22Rv1 (cell line): ENCODE results near the gene RBM20.

Source experiments
- ZFX ChIP-seq: fragments of 450-650 bp; IDR thresholded peaks from 2 replicates; pipeline ENCODE4 v1.6.1; 2017; ENCODE audit warnings: antibody characterized with exemption, borderline replicate concordance
- TF ChIP-seq, protein P1 (sequence below): fragments of 450-650 bp; IDR thresholded peaks from 2 replicates; pipeline ENCODE4 v1.5.1; 2017; ENCODE audit warnings: mild to moderate bottlenecking

DNA sequence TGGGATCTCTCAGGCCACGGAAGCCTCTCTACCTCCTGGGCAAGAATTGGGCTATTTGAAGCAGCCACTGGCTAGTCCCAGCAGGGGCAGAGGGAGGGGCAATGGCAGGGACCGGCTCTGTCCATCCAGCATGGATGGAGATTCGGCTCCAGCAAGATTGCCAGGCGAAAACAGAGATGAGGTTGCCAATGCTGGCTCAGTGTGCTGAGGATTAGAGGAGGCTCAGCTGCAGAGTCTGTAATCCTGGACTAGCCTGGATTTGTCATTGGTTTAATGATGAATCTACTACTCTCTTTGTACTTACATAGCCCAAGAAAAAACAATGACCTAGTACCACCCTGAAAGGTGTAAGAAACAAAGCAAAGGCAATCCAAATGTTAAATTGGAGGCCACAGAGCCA, 115.4 kb downstream of the RBM20 start:
- TF ChIP-seq ZFX = no peak
- TF ChIP-seq, protein P1, sequence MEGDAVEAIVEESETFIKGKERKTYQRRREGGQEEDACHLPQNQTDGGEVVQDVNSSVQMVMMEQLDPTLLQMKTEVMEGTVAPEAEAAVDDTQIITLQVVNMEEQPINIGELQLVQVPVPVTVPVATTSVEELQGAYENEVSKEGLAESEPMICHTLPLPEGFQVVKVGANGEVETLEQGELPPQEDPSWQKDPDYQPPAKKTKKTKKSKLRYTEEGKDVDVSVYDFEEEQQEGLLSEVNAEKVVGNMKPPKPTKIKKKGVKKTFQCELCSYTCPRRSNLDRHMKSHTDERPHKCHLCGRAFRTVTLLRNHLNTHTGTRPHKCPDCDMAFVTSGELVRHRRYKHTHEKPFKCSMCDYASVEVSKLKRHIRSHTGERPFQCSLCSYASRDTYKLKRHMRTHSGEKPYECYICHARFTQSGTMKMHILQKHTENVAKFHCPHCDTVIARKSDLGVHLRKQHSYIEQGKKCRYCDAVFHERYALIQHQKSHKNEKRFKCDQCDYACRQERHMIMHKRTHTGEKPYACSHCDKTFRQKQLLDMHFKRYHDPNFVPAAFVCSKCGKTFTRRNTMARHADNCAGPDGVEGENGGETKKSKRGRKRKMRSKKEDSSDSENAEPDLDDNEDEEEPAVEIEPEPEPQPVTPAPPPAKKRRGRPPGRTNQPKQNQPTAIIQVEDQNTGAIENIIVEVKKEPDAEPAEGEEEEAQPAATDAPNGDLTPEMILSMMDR = no peak
